Body of pancreas (tissue), 4 donors: Measurements from ENCODE around the gene OR6V1.
"Not testable (repeated sequence)": the region's sequence is repeated elsewhere in the genome, so short reads cannot be mapped to it uniquely, and the experiment has no call there.

Experiments used
- POLR2A ChIP-seq, 3 donors: fragments of 450-650 bp; IDR thresholded peaks; one replicate each; pipeline ENCODE4 v1.6.1; 2016; ENCODE audit warnings: antibody characterized with exemption in 3 of 3, mild to moderate bottlenecking in 2 of 3
- TF ChIP-seq, protein P1 (sequence below), 7 experiments: fragments of 450-650 bp in 4 of 7; fragments of 200-600 bp in 3 of 7; sonication (generic) in 3 of 7; IDR thresholded peaks; one replicate each; pipeline ENCODE4 v1.5.1; 2016 to 2019; ENCODE audit warnings: antibody characterized with exemption in 7 of 7

DNA sequence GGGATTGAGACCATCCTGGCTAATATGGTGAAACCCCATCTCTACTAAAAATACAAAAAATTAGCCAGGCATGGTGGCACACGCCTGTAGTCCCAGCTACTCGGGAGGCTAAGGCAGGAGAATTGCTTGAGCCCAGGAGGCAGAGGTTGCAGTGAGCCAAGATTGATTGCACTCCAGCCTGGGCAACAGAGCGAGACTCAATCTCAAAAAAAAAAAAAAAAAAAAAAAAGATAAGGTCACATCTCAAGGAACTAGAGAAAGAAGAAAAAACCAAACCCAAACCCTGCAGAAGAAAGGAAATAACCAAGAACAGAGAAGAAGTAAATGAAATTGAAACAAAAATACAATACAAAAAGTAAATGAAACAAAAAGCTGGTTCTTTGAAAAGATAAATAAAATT lies 33.5 kb downstream of the OR6V1 start:
- TF ChIP-seq, protein P1, sequence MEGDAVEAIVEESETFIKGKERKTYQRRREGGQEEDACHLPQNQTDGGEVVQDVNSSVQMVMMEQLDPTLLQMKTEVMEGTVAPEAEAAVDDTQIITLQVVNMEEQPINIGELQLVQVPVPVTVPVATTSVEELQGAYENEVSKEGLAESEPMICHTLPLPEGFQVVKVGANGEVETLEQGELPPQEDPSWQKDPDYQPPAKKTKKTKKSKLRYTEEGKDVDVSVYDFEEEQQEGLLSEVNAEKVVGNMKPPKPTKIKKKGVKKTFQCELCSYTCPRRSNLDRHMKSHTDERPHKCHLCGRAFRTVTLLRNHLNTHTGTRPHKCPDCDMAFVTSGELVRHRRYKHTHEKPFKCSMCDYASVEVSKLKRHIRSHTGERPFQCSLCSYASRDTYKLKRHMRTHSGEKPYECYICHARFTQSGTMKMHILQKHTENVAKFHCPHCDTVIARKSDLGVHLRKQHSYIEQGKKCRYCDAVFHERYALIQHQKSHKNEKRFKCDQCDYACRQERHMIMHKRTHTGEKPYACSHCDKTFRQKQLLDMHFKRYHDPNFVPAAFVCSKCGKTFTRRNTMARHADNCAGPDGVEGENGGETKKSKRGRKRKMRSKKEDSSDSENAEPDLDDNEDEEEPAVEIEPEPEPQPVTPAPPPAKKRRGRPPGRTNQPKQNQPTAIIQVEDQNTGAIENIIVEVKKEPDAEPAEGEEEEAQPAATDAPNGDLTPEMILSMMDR (IDR thresholded peaks at IDR 0.05): not testable (repeated sequence)
- TF ChIP-seq POLR2A (IDR thresholded peaks at IDR 0.05): not testable (repeated sequence)
